ENCODE measurements around the gene CA12.

GRCh38 chr15:63324770-63325169 is 56.9 kb downstream of the CA12 start:
- TF ChIP-seq, protein P1, sequence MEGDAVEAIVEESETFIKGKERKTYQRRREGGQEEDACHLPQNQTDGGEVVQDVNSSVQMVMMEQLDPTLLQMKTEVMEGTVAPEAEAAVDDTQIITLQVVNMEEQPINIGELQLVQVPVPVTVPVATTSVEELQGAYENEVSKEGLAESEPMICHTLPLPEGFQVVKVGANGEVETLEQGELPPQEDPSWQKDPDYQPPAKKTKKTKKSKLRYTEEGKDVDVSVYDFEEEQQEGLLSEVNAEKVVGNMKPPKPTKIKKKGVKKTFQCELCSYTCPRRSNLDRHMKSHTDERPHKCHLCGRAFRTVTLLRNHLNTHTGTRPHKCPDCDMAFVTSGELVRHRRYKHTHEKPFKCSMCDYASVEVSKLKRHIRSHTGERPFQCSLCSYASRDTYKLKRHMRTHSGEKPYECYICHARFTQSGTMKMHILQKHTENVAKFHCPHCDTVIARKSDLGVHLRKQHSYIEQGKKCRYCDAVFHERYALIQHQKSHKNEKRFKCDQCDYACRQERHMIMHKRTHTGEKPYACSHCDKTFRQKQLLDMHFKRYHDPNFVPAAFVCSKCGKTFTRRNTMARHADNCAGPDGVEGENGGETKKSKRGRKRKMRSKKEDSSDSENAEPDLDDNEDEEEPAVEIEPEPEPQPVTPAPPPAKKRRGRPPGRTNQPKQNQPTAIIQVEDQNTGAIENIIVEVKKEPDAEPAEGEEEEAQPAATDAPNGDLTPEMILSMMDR (conservative IDR thresholded peaks at IDR 0.05 in 1 of 2, IDR thresholded peaks at IDR 0.05 in 1 of 2; ENCODE audit: extremely low read depth in 1 of 2, insufficient read depth in 1 of 2, low read depth in 1 of 2, low read length in 2 of 2): no peak
- no peak for TF ChIP-seq EZH2 (IDR thresholded peaks at IDR 0.05; ENCODE audit: borderline replicate concordance, low read length)

Data from mammary epithelial cell (primary cell).